Activated T-helper 1 cell treated with anti-CD3 and anti-CD28 coated beads, Interleukin-12 subunit alpha, Interleukin-12 subunit beta, Interleukin-2, Interleukin-4 antibody, amounts not matched to agents 30 ng/mL and 10 ng/mL and 1 ng/mL, durations not matched to agents 14 hours and 24 hours and 36 hours (primary cell): ENCODE data around the gene KLHL35. TPM values are rescaled to one million over a fixed set of nuclear protein-coding genes. Genes with fewer than 3 reads are reported as not detected.

ENCODE experiments used
- DNase-seq: peaks from one replicate; pipeline ENCODE4 v3.0.0; 2021; ENCODE audit warnings: low spot score
- H3K27ac Mint-ChIP-seq: one replicate; pipeline ENCODE4 v1.8.0; 2021; ENCODE audit warnings: mild to moderate bottlenecking, mixed read lengths
- H3K27me3 Mint-ChIP-seq: one replicate; pipeline ENCODE4 v1.8.0; 2022; ENCODE audit warnings: mild to moderate bottlenecking, moderate library complexity, mixed read lengths; ENCODE audit not compliant: insufficient read depth
- H3K36me3 Mint-ChIP-seq: one replicate; pipeline ENCODE4 v1.8.0; 2021; ENCODE audit warnings: low read depth, mixed read lengths
- H3K4me1 Mint-ChIP-seq: one replicate; pipeline ENCODE4 v1.8.0; 2021; ENCODE audit warnings: low read depth, mixed read lengths
- H3K4me3 Mint-ChIP-seq: one replicate; pipeline ENCODE4 v1.8.0; 2021; ENCODE audit warnings: mild to moderate bottlenecking, moderate library complexity, mixed read lengths
- H3K9me3 Mint-ChIP-seq: one replicate; pipeline ENCODE4 v1.8.0; 2021; ENCODE audit warnings: mixed read lengths
- intact Hi-C: fragments of 100-400 bp; cut with micrococcal nuclease; formaldehyde crosslinking; loops from one replicate; pipeline ENCODE4 v1.15.1; 2024
- total RNA-seq: library from RNA; stranded (reverse); gene quantifications from 2 replicates; pipeline ENCODE4 v1.2.3, GENCODE V29; 2022

Gene KLHL35
- total RNA-seq, 1 donor from 2014 or later = 2.5 TPM

DNA sequence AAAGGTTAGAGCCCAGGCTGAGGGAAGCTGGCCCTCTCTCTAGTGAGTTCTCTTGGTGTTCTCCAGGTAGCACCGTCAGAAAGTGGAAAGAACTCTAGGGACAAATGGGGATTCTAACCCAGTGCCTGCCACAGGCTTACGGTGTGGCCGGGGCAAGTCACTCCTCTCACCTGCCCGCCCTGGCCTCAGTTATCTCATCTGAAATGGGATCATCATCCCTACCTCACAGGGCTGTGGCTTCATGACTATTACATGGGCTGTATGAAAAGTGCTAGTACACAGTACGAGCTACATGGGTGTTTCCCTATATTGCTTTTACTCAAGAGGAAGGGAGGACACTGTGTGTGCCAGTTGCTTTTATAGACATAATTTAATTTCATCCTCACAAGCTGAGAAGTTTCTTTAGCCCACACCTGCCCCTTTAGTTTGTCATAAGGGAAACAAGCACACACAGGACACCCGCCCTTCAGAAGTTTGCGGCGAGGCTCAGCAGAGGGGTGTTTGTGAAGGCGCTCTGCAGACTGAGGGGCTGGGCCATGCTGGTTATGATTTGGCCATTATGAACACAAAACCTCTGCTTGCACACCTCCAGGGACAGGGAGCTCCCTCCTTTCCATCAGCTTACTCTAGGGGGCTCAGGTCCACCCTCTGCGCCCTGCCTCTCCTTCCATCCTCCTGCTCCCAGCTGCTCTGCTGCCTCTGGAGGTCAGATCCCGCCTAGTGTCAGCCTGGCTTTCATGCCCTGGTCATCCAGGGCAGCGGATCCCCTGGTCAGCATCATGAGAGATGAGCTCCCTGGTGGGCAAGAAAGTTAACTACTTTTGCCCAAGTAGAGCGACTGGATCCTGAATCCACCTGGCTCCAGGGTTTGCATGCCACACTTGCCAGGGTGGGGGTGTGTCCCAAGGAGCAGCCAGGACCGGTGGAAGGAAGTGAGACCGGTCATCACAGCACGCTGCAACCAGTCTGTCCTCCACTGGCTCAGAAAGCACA is 1.2 kb downstream of the KLHL35 start:
- peak overlapping the region; percentile 62 for H3K4me3 Mint-ChIP-seq
- H3K4me1 Mint-ChIP-seq = peaks cover 20% of the 10 kb centered on the region
- peak overlapping the region; percentile 10 for H3K27ac Mint-ChIP-seq
- peaks cover 55% of the 10 kb centered on the region for H3K27me3 Mint-ChIP-seq
- intact Hi-C loops = no loop called here
- H3K36me3 Mint-ChIP-seq = peaks cover 6% of the 10 kb centered on the region
- no peak for DNase-seq
- H3K9me3 Mint-ChIP-seq = peaks cover 3% of the 10 kb centered on the region

DNA sequence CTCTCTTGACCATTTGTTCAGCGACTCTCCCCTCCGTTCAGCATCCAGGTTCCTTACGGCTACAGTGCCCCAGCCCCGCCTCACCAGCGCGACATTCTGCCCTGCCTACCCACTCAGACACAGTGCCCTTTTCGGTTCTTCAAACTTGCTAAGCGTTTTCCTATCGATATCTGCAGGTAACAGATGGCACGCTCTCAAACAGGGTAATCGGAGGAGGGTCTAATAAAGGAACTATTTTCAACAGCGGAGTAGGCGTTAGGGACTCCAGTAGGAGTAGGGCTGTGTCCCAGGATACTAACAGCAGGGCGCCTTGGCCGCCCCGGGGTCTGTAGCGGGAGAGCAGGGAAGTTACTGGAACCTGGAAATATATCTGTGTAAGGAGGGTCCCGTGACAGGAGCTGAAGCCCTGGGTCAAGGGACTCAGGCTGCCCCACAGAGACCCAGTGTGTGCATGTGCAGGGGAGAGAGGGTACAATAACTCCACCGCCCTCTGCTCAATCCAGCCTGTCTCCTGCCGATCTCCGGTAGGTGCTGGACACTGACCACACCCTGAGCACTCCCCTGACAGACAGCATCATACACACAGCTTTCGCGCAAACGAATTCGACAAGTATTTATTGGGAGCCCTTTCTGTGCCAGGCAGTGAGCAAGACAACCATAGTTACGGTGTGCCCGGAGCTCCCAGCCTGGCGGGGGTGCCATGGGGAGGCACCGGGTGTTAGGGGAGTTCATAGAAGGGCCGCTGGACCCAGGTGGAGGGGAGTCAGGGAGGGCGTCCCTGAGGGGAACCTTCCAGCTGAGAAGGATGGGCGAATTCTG is 2.1 kb downstream of the KLHL35 start:
- H3K27ac Mint-ChIP-seq = peak overlapping the region; percentile 65
- H3K4me1 Mint-ChIP-seq = peaks cover 20% of the 10 kb centered on the region
- intact Hi-C loops = no loop called here
- DNase-seq = no peak
- peak overlapping the region; percentile 80 for H3K4me3 Mint-ChIP-seq
- peaks cover 6% of the 10 kb centered on the region for H3K36me3 Mint-ChIP-seq
- peaks cover 3% of the 10 kb centered on the region for H3K9me3 Mint-ChIP-seq
- peaks cover 58% of the 10 kb centered on the region for H3K27me3 Mint-ChIP-seq

DNA sequence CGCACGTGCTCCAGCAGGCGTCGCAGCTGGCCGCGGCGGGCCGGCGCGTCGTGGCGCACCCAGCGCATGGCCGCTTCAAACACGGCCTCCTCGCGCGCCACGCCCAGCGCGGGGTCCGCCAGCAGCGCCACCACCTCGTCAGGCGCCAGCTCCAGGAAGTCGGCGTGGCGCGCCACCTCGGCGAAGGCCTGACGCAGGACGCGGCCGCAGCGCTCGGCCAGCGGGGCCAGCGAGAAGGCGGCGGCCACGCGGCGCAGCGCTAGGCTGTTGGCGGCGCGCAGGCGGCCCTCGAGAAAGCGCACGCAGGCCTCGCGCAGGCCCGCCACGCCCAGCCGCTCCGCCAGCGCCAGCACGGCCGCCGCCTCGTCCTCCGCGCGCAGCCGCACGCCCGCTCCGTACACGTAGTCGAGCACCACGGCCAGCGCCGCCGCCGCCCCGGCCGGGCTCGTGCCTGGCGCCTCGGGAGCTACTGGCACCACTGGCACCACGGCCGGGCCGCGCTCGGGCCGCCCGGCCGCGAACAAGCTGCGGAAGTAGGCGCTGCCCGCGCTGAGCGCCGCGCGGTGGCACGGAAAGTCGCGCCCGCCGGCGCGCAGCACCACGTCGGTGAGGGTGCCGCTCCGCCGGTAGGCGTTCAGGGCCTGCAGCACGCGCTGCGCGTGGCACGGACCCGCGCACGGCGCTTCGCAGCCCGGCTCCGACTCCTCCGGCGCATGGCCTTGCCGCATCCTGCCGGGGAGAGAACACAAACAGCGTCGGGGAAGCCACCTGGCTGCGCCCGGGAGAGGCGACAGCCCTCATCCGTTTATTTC is 2.9 kb downstream of the KLHL35 start:
- Mint-ChIP-seq H3K4me1 (peaks cover 20% of the 10 kb centered on the region), H3K4me3 (peak overlapping the region; percentile 80), H3K27ac (peak overlapping the region; percentile 65), H3K27me3 (peaks cover 58% of the 10 kb centered on the region), H3K36me3 (peaks cover 6% of the 10 kb centered on the region), H3K9me3 (peaks cover 3% of the 10 kb centered on the region)
- intact Hi-C loops = no loop called here
- DNase-seq = peak; percentile 65

DNA sequence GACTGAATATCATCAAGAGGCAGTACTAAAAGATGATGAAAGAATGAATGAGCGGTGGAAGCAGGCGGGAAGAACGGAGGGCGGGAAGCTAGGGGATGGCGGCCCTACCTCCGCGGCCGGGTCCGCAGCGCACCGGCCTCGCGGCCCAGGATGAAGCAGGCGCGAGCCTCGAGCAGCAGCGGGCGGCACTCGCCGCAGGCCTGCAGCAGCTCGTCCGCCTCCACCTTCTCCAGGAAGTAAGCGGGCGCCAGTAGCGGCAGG is 3.4 kb downstream of the KLHL35 start:
- peaks cover 20% of the 10 kb centered on the region for H3K4me1 Mint-ChIP-seq
- H3K9me3 Mint-ChIP-seq = peaks cover 3% of the 10 kb centered on the region
- intact Hi-C loops = no loop called here
- peak overlapping the region; percentile 89 for H3K27ac Mint-ChIP-seq
- peaks cover 9% of the 10 kb centered on the region for H3K36me3 Mint-ChIP-seq
- H3K4me3 Mint-ChIP-seq = peak overlapping the region; percentile 80
- H3K27me3 Mint-ChIP-seq = peaks cover 58% of the 10 kb centered on the region
- no peak for DNase-seq

DNA sequence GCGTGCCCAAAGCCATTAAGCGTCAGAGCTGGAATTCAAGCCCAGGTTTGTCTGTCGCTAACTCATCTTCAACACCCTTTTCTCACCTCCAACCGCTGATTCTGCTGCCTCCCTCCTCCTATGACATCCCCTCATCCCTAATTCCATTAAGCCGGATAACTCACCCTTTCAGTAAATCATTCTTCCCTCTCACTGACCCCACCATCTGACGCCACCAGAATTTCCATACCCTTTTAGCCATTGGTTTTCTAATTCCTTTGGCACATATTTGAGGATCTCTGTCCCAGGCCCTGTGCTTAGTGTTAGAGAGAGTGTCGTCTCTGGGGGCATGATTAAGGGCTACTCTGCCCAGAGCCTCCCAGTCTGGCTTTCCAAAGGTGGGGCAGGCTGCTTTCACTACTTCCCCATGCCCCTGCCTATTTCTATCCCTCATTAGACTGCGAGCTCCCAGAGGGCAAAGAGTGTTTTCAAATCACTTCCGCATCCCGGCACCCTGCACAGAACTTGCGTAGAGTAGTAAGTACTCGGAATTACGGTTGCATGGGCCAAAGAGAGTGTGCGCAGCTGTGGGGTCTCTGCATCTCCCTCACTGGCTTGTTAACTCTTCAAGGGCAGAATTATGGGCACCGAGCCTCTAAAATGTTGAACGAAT is 3.9 kb downstream of the KLHL35 start:
- Mint-ChIP-seq H3K36me3 (peaks cover 9% of the 10 kb centered on the region), H3K27me3 (peaks cover 58% of the 10 kb centered on the region)

DNA sequence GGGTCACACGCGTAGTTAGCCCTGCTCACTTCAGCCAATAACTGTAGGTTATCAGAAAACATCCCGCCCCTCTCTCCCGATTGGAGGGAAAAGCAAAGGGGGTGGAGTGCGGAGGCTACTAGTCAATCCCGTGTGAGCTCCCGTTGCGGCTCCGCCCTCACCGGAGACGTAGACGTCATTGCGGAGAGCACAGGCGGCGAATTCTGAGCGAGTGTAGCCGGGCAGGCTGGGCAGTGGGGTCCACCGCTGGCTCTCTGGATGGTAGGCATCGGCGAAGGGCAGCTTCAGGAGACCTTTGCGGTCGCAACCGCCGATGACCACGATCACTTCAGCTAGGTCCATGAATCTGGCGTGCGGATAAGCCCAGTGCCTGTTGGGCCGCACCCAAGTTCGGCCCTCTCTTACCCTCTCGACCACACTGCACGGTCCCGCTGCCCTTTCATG is 4.7 kb downstream of the KLHL35 start:
- peak; percentile 64 for DNase-seq
- H3K9me3 Mint-ChIP-seq = peaks cover 3% of the 10 kb centered on the region
- peaks cover 12% of the 10 kb centered on the region for H3K36me3 Mint-ChIP-seq
- peaks cover 53% of the 10 kb centered on the region for H3K27me3 Mint-ChIP-seq
- intact Hi-C loops = no loop called here
- H3K27ac Mint-ChIP-seq = peak overlapping the region; percentile 34
- peak overlapping the region; percentile 80 for H3K4me3 Mint-ChIP-seq
- H3K4me1 Mint-ChIP-seq = peaks cover 20% of the 10 kb centered on the region

More for the DNA sequence above, 3.9 kb downstream of the KLHL35 start:
- peak overlapping the region; percentile 89 for H3K27ac Mint-ChIP-seq
- peak overlapping the region; percentile 80 for H3K4me3 Mint-ChIP-seq
- DNase-seq = no peak
- intact Hi-C loops = no loop called here
- peaks cover 3% of the 10 kb centered on the region for H3K9me3 Mint-ChIP-seq
- peaks cover 20% of the 10 kb centered on the region for H3K4me1 Mint-ChIP-seq

DNA sequence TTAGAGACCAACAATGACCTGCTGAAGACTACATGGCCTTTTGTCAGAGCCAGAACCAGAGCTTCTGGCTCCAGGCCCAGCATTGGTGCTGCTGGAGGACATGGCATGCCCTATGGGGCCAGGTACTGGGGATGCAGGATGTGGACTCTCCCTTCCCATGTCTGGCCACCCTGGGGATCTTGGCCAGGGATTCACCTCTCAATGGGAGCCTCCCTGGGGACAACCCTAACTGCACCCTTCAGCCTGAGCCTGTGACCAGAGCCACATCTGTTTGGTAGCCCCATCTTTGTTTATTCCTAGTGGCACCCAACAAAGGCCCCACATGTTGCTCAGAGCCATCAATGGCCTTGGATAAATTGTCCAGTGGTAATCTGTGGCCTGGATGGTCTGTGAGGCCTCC is 5.8 kb downstream of the KLHL35 start:
- Mint-ChIP-seq H3K9me3 (peaks cover 3% of the 10 kb centered on the region), H3K27me3 (peaks cover 43% of the 10 kb centered on the region)
- intact Hi-C loops = no loop called here

DNA sequence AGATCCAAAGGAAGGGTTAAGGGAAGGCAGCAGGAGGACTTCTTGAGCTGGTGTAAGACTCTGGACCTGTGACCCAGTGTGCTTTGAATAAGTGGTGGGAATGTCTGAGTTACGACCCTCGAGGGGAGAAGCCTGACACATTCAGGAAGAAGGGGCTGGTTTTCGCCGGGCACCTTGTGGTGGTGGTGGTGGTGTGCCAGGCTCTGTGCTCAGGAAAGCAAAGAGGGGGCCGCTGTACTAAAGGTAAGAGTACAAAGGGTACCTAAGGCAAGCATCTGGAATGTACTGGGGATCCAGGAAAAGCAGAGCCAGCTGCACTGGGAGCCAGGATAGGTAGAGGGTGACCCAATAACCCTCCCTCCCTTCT is 6.3 kb downstream of the KLHL35 start:
- no peak for DNase-seq
- H3K9me3 Mint-ChIP-seq = peaks cover 3% of the 10 kb centered on the region
- H3K27ac Mint-ChIP-seq = no peak overlapping the region
- H3K27me3 Mint-ChIP-seq = peaks cover 38% of the 10 kb centered on the region
- intact Hi-C loops = no loop called here
- H3K36me3 Mint-ChIP-seq = peaks cover 13% of the 10 kb centered on the region
- peaks cover 20% of the 10 kb centered on the region for H3K4me1 Mint-ChIP-seq
- no peak overlapping the region for H3K4me3 Mint-ChIP-seq

More for the DNA sequence above, 5.8 kb downstream of the KLHL35 start:
- no peak overlapping the region for H3K27ac Mint-ChIP-seq
- no peak overlapping the region for H3K4me3 Mint-ChIP-seq
- H3K36me3 Mint-ChIP-seq = peaks cover 12% of the 10 kb centered on the region
- no peak for DNase-seq
- peaks cover 20% of the 10 kb centered on the region for H3K4me1 Mint-ChIP-seq

DNA sequence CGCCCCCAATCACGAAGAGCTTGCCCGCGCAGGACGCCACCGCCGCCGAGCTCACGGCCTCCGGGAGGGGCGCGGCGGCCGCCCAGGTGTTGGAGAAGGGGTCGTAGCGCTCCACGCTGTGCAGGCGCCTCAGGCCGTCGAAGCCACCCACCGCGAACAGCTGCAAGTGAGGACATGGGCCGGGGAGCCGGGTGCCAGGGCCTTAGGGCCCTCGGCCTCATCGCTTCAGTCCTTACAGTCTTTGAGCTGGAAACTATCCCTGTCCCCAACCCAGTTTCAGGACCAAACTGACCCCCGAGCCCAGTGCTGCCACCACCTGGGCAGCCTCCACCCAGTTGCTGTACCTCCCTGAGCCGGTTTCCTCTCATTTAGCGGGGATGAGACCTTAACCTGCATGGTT is 7.6 kb downstream of the KLHL35 start:
- Mint-ChIP-seq H3K4me3 (no peak overlapping the region), H3K27ac (no peak overlapping the region), H3K27me3 (peaks cover 26% of the 10 kb centered on the region), H3K4me1 (peaks cover 10% of the 10 kb centered on the region), H3K36me3 (peaks cover 13% of the 10 kb centered on the region), H3K9me3 (peaks cover 3% of the 10 kb centered on the region)
- intact Hi-C loops = no loop called here
- DNase-seq = no peak

DNA sequence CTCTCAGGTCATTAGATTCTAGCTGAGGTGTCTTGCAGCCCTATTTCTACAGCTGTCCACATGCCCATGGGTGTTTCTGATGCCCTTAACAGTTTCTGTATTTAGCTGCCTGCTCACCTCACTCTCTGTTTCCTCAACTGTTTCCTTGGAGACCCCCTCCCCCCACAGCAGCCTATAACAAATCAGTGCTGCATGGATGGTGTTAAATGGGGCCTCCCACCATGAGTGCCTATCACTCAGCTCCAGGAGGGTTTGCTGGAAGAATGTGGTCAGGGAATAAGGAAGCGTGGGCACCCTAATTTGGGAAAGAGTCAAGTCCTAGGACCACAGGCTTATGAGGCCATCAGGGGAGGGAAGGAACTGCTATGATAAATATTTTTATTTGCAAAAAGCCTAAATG is 8.6 kb downstream of the KLHL35 start:
- H3K27me3 Mint-ChIP-seq = peaks cover 24% of the 10 kb centered on the region
- no peak overlapping the region for H3K27ac Mint-ChIP-seq
- peaks cover 8% of the 10 kb centered on the region for H3K4me1 Mint-ChIP-seq
- peaks cover 2% of the 10 kb centered on the region for H3K9me3 Mint-ChIP-seq
- intact Hi-C loops = no loop called here
- peaks cover 13% of the 10 kb centered on the region for H3K36me3 Mint-ChIP-seq
- no peak for DNase-seq
- no peak overlapping the region for H3K4me3 Mint-ChIP-seq

DNA sequence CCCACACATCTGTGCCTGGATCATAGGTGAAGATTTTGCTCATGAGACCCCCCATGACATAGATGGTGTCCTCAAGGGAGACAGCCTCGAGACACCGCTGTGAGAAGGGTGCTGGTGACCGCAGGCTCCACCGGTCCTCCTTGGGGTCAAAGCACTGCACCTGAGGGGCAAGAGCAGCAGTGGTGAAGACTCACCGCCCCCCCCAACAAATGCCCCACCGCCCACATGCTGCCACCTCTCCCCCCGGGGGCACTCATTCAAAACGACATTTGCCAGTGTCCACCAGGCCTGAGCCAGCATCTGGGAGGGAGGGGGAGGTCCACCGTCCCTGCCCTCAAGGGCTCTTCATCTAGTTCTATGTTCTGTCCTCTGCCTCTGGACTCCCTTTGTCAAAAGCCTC is 9.3 kb downstream of the KLHL35 start:
- Mint-ChIP-seq H3K9me3 (no peaks in the 10 kb centered on the region), H3K27me3 (peaks cover 18% of the 10 kb centered on the region), H3K4me3 (no peak overlapping the region), H3K27ac (no peak overlapping the region), H3K4me1 (peaks cover 1% of the 10 kb centered on the region), H3K36me3 (peaks cover 8% of the 10 kb centered on the region)
- intact Hi-C loops = no loop called here
- DNase-seq = no peak
